A673 (cell line): ENCODE results near the gene PIGQ.

Source experiments
- EZH2 ChIP-seq: fragments of 200-600 bp; sonication (generic); IDR thresholded peaks from 2 replicates; pipeline ENCODE4 v1.6.1; 2017; ENCODE audit warnings: borderline replicate concordance, low read depth, mild to moderate bottlenecking, mixed read lengths, antibody characterized with exemption, low read length; ENCODE audit not compliant: poor library complexity, severe bottlenecking
- TF ChIP-seq, protein P1 (sequence below): fragments of 300-800, 200-600 bp; sonication (generic); conservative IDR thresholded peaks from 2 replicates; pipeline ENCODE4 v1.5.1; 2017; ENCODE audit warnings: low read depth, mild to moderate bottlenecking, antibody characterized with exemption, low read length, moderate library complexity, mixed read lengths

- TF ChIP-seq EZH2: no peak
- TF ChIP-seq, protein P1, sequence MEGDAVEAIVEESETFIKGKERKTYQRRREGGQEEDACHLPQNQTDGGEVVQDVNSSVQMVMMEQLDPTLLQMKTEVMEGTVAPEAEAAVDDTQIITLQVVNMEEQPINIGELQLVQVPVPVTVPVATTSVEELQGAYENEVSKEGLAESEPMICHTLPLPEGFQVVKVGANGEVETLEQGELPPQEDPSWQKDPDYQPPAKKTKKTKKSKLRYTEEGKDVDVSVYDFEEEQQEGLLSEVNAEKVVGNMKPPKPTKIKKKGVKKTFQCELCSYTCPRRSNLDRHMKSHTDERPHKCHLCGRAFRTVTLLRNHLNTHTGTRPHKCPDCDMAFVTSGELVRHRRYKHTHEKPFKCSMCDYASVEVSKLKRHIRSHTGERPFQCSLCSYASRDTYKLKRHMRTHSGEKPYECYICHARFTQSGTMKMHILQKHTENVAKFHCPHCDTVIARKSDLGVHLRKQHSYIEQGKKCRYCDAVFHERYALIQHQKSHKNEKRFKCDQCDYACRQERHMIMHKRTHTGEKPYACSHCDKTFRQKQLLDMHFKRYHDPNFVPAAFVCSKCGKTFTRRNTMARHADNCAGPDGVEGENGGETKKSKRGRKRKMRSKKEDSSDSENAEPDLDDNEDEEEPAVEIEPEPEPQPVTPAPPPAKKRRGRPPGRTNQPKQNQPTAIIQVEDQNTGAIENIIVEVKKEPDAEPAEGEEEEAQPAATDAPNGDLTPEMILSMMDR: no peak
Observed at GRCh38 chr16:569445-570254, at the start of gene PIGQ.
